Hepatocyte (in vitro differentiated cells): Measurements from ENCODE around the gene CALU.

Experiments used
- CTCF ChIP-seq: fragments of 200-600 bp; sonication (generic); IDR thresholded peaks from 2 replicates; pipeline ENCODE4 v1.5.1; 2016; ENCODE audit warnings: antibody characterized with exemption, mild to moderate bottlenecking; ENCODE audit not compliant: poor library complexity
- EZH2 ChIP-seq: fragments of 200-600 bp; sonication (generic); IDR thresholded peaks from 2 replicates; pipeline ENCODE4 v1.6.1; 2016; ENCODE audit warnings: antibody characterized with exemption, mild to moderate bottlenecking, borderline replicate concordance
- EZH2phosphoT487 ChIP-seq: fragments of 200-600 bp; sonication (generic); IDR thresholded peaks from one replicate; pipeline ENCODE4 v1.6.1; 2018; ENCODE audit warnings: antibody characterized with exemption, mild to moderate bottlenecking, low read depth, moderate library complexity; ENCODE audit not compliant: unreplicated experiment, severe bottlenecking

- TF ChIP-seq CTCF (no peak), EZH2phosphoT487 (no peak), EZH2 (no peak)
These were observed 42.7 kb downstream of the CALU start for GRCh38 chr7:128781851-128782250.
